Transverse colon (tissue), 4 donors: ENCODE measurements around the gene TBC1D8. TPM values are rescaled to one million over a fixed set of nuclear protein-coding genes. Genes with fewer than 3 reads are reported as not detected.

Source experiments
- DNase-seq: peaks from one replicate; pipeline ENCODE4 v3.0.0-alpha.2; 2019
- H3K27ac ChIP-seq, 4 donors: fragments of 200-600 bp; sonication (generic); 2 replicates each; pipeline ENCODE4 v1.5.1; 2016 to 2018; ENCODE audit warnings: inconsistent platforms in 4 of 4
- H3K27me3 ChIP-seq: fragments of 200-600 bp; sonication (generic); 2 replicates; pipeline ENCODE4 v1.5.1; 2017; ENCODE audit warnings: inconsistent platforms
- H3K36me3 ChIP-seq, 4 donors: fragments of 200-600 bp; sonication (generic); 2 replicates each; pipeline ENCODE4 v1.5.1; 2017 to 2019; ENCODE audit warnings: inconsistent platforms in 4 of 4
- H3K4me1 ChIP-seq, 4 donors: fragments of 200-600 bp; sonication (generic); 2 replicates each; pipeline ENCODE4 v1.5.1; 2017 to 2020; ENCODE audit warnings: inconsistent platforms in 4 of 4
- H3K4me3 ChIP-seq, 4 donors: fragments of 200-600 bp; sonication (generic); 1 replicate in 1 of 4; 2 replicates in 3 of 4; pipeline versions ENCODE4 v1.5.1 to v1.6.1; 2017 to 2019; ENCODE audit warnings: inconsistent platforms in 4 of 4
- H3K9me3 ChIP-seq, 2 donors: fragments of 200-600 bp; sonication (generic); 2 replicates each; pipeline ENCODE4 v1.5.1; 2017 to 2019; ENCODE audit warnings: inconsistent platforms in 2 of 2
- EP300 ChIP-seq: sonication (generic); formaldehyde crosslinking; IDR thresholded peaks from one replicate; pipeline ENCODE4 v1.6.1; 2017; ENCODE audit warnings: antibody characterized with exemption, low read depth
- POLR2A ChIP-seq: fragments of 450-650 bp; IDR thresholded peaks from one replicate; pipeline ENCODE4 v1.6.1; 2016; ENCODE audit warnings: antibody characterized with exemption, mild to moderate bottlenecking, moderate library complexity
- POLR2AphosphoS5 ChIP-seq, 3 donors: sonication (generic); formaldehyde crosslinking; IDR thresholded peaks; one replicate each; pipeline ENCODE4 v1.6.1; 2016; ENCODE audit warnings: antibody characterized with exemption in 3 of 3
- WGBS, 2 donors: methylation state at CpG; one replicate each; pipeline ENCODE4 v1.1.5; 2018; ENCODE audit warnings: low coverage in 1 of 2; 5-methylcytosine and 5-hydroxymethylcytosine counted together
- in situ Hi-C, 4 donors: fragments of 200-750 bp; cut with MboI; loops; one replicate each; pipeline versions ENCODE4 v1.15.0 to v1.15.1; 2017; ENCODE audit warnings: low sequenced_read_pairs in 3 of 4, low pct_ligation_motif_present in 1 of 4, low pct_unique_long_range_greater_than_20kb in 1 of 4
- intact Hi-C: fragments of 100-400 bp; cut with DNase I; formaldehyde crosslinking; loops from one replicate; pipeline ENCODE4 v1.15.1; 2023; ENCODE audit warnings: low total_unique reads
- total RNA-seq, 4 donors: library from RNA; depleted of rRNA; stranded (reverse); fragments of >200 nt; gene quantifications; one replicate each; pipeline ENCODE4 v1.1.0, GENCODE V29; 2016
- TF ChIP-seq, protein P1 (sequence below), 5 experiments: fragments of 200-600 bp in 3 of 5; fragments of 450-650 bp in 2 of 5; sonication (generic) in 3 of 5; IDR thresholded peaks; 1 replicate in 2 of 5; 2 replicates in 3 of 5; pipeline ENCODE4 v1.5.1; 2016 to 2017; ENCODE audit warnings: antibody characterized with exemption in 5 of 5, inconsistent platforms in 3 of 5, mild to moderate bottlenecking in 2 of 5, moderate library complexity in 1 of 5

Gene TBC1D8
- total RNA-seq, 4 donors from 2014 or later, result 26.5 to 232 (median 88.4) TPM

GRCh38 chr2:101089942-101090799 lies 61.0 kb downstream of the TBC1D8 start:
- in situ Hi-C loops (no loop called here), intact Hi-C loops (no loop called here)
- H3K4me1 ChIP-seq, result no peaks in the 10 kb centered on the region
- H3K4me3 ChIP-seq, result no peak overlapping the region
- H3K9me3 ChIP-seq, result no peaks in the 10 kb centered on the region
- no peak overlapping the region for H3K27ac ChIP-seq
- DNase-seq, result no peak
- no peaks in the 10 kb centered on the region for H3K36me3 ChIP-seq
- no peak for TF ChIP-seq POLR2A
- TF ChIP-seq, protein P1, sequence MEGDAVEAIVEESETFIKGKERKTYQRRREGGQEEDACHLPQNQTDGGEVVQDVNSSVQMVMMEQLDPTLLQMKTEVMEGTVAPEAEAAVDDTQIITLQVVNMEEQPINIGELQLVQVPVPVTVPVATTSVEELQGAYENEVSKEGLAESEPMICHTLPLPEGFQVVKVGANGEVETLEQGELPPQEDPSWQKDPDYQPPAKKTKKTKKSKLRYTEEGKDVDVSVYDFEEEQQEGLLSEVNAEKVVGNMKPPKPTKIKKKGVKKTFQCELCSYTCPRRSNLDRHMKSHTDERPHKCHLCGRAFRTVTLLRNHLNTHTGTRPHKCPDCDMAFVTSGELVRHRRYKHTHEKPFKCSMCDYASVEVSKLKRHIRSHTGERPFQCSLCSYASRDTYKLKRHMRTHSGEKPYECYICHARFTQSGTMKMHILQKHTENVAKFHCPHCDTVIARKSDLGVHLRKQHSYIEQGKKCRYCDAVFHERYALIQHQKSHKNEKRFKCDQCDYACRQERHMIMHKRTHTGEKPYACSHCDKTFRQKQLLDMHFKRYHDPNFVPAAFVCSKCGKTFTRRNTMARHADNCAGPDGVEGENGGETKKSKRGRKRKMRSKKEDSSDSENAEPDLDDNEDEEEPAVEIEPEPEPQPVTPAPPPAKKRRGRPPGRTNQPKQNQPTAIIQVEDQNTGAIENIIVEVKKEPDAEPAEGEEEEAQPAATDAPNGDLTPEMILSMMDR (IDR thresholded peaks at IDR 0.05), result no peak
- no peak for TF ChIP-seq EP300
- TF ChIP-seq POLR2AphosphoS5 (IDR thresholded peaks at IDR 0.05), result no peak
- H3K27me3 ChIP-seq, result no peaks in the 10 kb centered on the region
- 94% methylated on average over 12 of the region's 12 CpGs; no CpG with 5 or more reads in 1 of the 2 donors for WGBS, 2 donors

DNA sequence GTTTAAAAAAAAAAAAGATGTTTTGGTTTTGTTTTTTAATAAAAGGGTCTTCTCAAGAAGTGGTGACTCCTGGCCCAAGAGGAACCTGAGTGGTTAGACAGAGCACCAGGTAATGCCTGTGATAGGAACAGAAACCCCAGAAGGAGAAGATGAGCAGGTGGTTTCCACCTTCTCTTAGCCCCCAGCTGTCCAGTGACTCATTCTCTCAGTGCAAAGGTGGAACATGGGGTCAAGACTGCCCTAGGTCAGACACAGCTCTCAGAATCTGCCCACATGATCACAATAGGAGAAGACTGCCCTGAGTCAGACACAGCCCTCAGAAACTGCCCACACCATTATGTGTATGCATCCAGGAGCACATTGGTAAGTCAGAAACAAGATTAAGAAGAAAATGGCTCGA lies 61.8 kb downstream of the TBC1D8 start:
- Histone ChIP-seq H3K4me3 (no peak overlapping the region), H3K27me3 (no peaks in the 10 kb centered on the region), H3K4me1 (no peaks in the 10 kb centered on the region), H3K9me3 (no peaks in the 10 kb centered on the region), H3K36me3 (no peaks in the 10 kb centered on the region), H3K27ac (no peak overlapping the region)
- DNase-seq, result no peak
- 72 to 89% methylated on average over 1 of the region's 1 CpG for WGBS, 2 donors
- no peak for TF ChIP-seq POLR2AphosphoS5 (IDR thresholded peaks at IDR 0.05)
- no peak for TF ChIP-seq EP300
- TF ChIP-seq, protein P1 (IDR thresholded peaks at IDR 0.05), result no peak
- TF ChIP-seq POLR2A, result no peak
- in situ Hi-C loops (no loop called here), intact Hi-C loops (no loop called here)

DNA sequence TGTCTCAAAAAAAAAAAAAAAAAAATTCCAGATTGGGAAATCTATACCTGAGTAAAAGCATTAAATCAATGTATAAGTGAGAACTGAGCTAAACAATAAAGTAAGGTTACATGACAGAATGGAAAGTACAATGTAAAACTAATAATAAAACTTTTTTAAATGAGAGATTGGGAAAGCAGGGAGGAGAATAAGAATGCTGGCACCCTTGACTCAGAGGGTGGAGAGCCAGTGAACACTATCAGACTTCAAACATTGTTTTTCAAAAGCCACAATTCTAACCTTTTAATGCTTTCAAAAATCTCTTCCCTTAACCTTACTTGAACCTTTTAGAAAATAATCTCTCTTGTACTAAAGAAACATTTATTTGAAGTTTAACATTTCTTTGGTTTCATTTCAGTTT lies 63.5 kb downstream of the TBC1D8 start:
- Histone ChIP-seq H3K36me3 (no peaks in the 10 kb centered on the region), H3K4me1 (no peaks in the 10 kb centered on the region), H3K27ac (no peak overlapping the region), H3K27me3 (no peaks in the 10 kb centered on the region), H3K4me3 (no peak overlapping the region), H3K9me3 (no peaks in the 10 kb centered on the region)
- no peak for TF ChIP-seq POLR2AphosphoS5 (IDR thresholded peaks at IDR 0.05)
- TF ChIP-seq POLR2A, result no peak
- TF ChIP-seq, protein P1 (IDR thresholded peaks at IDR 0.05), result no peak
- no peak for TF ChIP-seq EP300
- DNase-seq, result no peak
- in situ Hi-C loops, result no loop called here
- intact Hi-C loops, result no loop called here

- H3K27ac ChIP-seq, result no peak overlapping the region
- WGBS, 2 donors, result 60 to 81% methylated on average over 2 of the region's 2 CpGs
- no peak for DNase-seq
- no peak for TF ChIP-seq POLR2A
- TF ChIP-seq, protein P1 (IDR thresholded peaks at IDR 0.05), result no peak
- no peak for TF ChIP-seq EP300
- no peak for TF ChIP-seq POLR2AphosphoS5 (IDR thresholded peaks at IDR 0.05)
- in situ Hi-C loops, result no loop called here
- no peaks in the 10 kb centered on the region for H3K27me3 ChIP-seq
- H3K36me3 ChIP-seq, result no peaks in the 10 kb centered on the region
- peaks cover 0 to 13% (median 6%) of the 10 kb centered on the region in 4 donors for H3K4me1 ChIP-seq
- H3K4me3 ChIP-seq, result no peak overlapping the region
- intact Hi-C loops, result no loop called here
- H3K9me3 ChIP-seq, result no peaks in the 10 kb centered on the region
Measured at GRCh38 chr2:101083613-101084012, 67.6 kb downstream of the TBC1D8 start.
